HEK293T (cell line): ENCODE results near the gene RCOR2.

Source experiments
- CTCF ChIA-PET: fragments of 350-600 bp; formaldehyde crosslinking; extraction: SDS; loops from one replicate; lab custom pipeline; 2021; ENCODE audit warnings: antibody characterized with exemption, inconsistent platforms; lab: Yijun Ruan, JAX
- POLR2A ChIA-PET: fragments of 350-600 bp; formaldehyde crosslinking; extraction: SDS; loops from one replicate; lab custom pipeline; 2020; ENCODE audit warnings: antibody characterized with exemption, inconsistent platforms; lab: Yijun Ruan, JAX
- DNase-seq: peaks from one replicate; pipeline ENCODE4 v3.0.0; 2012; ENCODE audit warnings: mixed read lengths; ENCODE audit errors: extremely low spot score
- ARNT ChIP-seq: fragments of 450-650 bp; IDR thresholded peaks from 2 replicates; pipeline ENCODE4 v1.6.1; 2017; ENCODE audit warnings: mild to moderate bottlenecking
- BHLHE40 ChIP-seq: fragments of 450-650 bp; IDR thresholded peaks from 2 replicates; pipeline ENCODE4 v1.6.1; 2016; ENCODE audit warnings: mild to moderate bottlenecking, moderate library complexity, borderline replicate concordance
- CTBP1 ChIP-seq: fragments of 450-650 bp; IDR thresholded peaks from 2 replicates; pipeline ENCODE4 v1.6.1; 2016; ENCODE audit warnings: borderline replicate concordance
- ELF4 ChIP-seq: fragments of 450-650 bp; IDR thresholded peaks from 2 replicates; pipeline ENCODE4 v1.6.1; 2017; ENCODE audit warnings: antibody characterized with exemption
- FOXA1 ChIP-seq: fragments of 450-650 bp; IDR thresholded peaks from 2 replicates; pipeline ENCODE4 v1.6.1; 2016; ENCODE audit warnings: mild to moderate bottlenecking
- FOXK2 ChIP-seq: fragments of 450-650 bp; IDR thresholded peaks from 2 replicates; pipeline ENCODE4 v1.6.1; 2016; ENCODE audit warnings: mild to moderate bottlenecking
- FOXM1 ChIP-seq: fragments of 450-650 bp; IDR thresholded peaks from 2 replicates; pipeline ENCODE4 v1.6.1; 2017; ENCODE audit warnings: mild to moderate bottlenecking, borderline replicate concordance
- HDGF ChIP-seq: fragments of 450-650 bp; IDR thresholded peaks from 2 replicates; pipeline ENCODE4 v1.6.1; 2017; ENCODE audit warnings: antibody characterized with exemption, borderline replicate concordance
- L3MBTL2 ChIP-seq: fragments of 450-650 bp; conservative IDR thresholded peaks from 2 replicates; pipeline ENCODE4 v1.6.1; 2016; ENCODE audit warnings: mild to moderate bottlenecking
- LEF1 ChIP-seq: fragments of 450-650 bp; IDR thresholded peaks from 2 replicates; pipeline ENCODE4 v1.6.1; 2017; ENCODE audit warnings: mild to moderate bottlenecking, borderline replicate concordance
- NFRKB ChIP-seq: fragments of 450-650 bp; IDR thresholded peaks from 2 replicates; pipeline ENCODE4 v1.6.1; 2016; ENCODE audit warnings: mild to moderate bottlenecking, moderate library complexity
- SP1 ChIP-seq: fragments of 450-650 bp; IDR thresholded peaks from 2 replicates; pipeline ENCODE4 v1.6.1; 2017
- SUZ12 ChIP-seq: fragments of 450-650 bp; IDR thresholded peaks from 2 replicates; pipeline ENCODE4 v1.6.1; 2016; ENCODE audit warnings: mild to moderate bottlenecking
- TARDBP ChIP-seq: fragments of 450-650 bp; IDR thresholded peaks from 2 replicates; pipeline ENCODE4 v1.6.1; 2016
- ZNF384 ChIP-seq: fragments of 450-650 bp; IDR thresholded peaks from 2 replicates; pipeline ENCODE4 v1.6.1; 2016
- TF ChIP-seq, protein P1 (sequence below): fragments of 450-650 bp; IDR thresholded peaks from 2 replicates; pipeline ENCODE4 v1.6.1; 2016

RCOR2 gene

DNA sequence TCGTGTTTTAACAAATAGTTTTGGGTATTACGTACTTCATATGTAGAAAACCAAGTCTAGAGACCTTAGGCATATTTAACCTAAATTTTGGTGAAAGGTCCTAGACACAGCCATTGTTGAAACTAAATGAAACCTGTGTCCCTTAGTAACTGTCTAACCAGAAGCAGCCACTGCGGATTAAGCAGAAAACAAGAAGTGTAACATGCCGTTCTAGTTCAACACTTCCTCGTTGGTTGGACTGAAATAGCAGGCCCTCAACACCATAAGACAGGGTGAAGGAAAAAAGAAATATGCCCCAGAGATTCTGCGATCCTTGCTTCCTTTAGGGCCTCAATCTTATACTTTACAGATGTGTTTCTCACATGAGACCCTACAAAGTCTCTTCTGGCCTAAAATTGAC lies 23.8 kb upstream of the RCOR2 start:
- CTCF ChIA-PET, result no interaction called here
- no peak for TF ChIP-seq SP1
- TF ChIP-seq HDGF, result no peak
- TF ChIP-seq, protein P1, sequence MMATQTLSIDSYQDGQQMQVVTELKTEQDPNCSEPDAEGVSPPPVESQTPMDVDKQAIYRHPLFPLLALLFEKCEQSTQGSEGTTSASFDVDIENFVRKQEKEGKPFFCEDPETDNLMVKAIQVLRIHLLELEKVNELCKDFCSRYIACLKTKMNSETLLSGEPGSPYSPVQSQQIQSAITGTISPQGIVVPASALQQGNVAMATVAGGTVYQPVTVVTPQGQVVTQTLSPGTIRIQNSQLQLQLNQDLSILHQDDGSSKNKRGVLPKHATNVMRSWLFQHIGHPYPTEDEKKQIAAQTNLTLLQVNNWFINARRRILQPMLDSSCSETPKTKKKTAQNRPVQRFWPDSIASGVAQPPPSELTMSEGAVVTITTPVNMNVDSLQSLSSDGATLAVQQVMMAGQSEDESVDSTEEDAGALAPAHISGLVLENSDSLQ, result no peak
- no peak for TF ChIP-seq TARDBP
- no peak for TF ChIP-seq FOXM1
- TF ChIP-seq ARNT, result no peak
- TF ChIP-seq FOXA1, result no peak
- no peak for TF ChIP-seq L3MBTL2
- no peak for TF ChIP-seq NFRKB
- no peak for TF ChIP-seq CTBP1
- TF ChIP-seq FOXK2, result no peak
- TF ChIP-seq ZNF384, result no peak
- no peak for TF ChIP-seq ELF4
- no peak for TF ChIP-seq SUZ12
- no peak for TF ChIP-seq BHLHE40
- DNase-seq, result no peak
- POLR2A ChIA-PET, result no interaction called here

DNA sequence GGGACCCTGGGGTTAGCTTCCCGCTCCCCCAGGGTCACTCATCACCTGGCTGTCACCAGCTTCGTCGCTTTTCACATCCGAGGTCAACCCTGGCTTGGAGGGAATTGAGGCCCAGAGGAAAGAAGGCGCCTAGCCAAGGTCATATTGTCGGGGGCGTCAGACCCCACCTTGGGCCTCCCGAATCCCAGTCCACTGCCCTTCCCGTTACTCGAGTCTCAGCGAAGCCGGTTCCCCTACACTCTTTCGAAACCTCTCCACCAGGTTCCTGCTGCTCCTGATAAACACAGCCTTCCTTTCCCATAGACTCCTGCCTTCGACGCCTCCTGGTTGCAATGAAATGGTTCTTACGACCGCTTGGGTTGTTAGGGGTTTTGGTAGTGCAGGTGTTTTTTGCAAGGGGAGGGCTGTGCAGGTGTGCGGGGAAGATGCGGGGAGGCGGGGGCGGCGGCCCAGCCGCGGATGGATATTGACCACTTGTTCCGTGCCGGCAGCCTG lies 22.5 kb upstream of the RCOR2 start:
- no peak for DNase-seq
- ChIA-PET POLR2A (interaction anchor here (1.0 kb wide), 1 partner anchor 22 kb away, joined by 4 read pairs; the partner anchor contains the start of gene RCOR2), CTCF (no interaction called here)
- peak; percentile 43 for TF ChIP-seq L3MBTL2
- TF ChIP-seq, protein P1, result no peak

DNA sequence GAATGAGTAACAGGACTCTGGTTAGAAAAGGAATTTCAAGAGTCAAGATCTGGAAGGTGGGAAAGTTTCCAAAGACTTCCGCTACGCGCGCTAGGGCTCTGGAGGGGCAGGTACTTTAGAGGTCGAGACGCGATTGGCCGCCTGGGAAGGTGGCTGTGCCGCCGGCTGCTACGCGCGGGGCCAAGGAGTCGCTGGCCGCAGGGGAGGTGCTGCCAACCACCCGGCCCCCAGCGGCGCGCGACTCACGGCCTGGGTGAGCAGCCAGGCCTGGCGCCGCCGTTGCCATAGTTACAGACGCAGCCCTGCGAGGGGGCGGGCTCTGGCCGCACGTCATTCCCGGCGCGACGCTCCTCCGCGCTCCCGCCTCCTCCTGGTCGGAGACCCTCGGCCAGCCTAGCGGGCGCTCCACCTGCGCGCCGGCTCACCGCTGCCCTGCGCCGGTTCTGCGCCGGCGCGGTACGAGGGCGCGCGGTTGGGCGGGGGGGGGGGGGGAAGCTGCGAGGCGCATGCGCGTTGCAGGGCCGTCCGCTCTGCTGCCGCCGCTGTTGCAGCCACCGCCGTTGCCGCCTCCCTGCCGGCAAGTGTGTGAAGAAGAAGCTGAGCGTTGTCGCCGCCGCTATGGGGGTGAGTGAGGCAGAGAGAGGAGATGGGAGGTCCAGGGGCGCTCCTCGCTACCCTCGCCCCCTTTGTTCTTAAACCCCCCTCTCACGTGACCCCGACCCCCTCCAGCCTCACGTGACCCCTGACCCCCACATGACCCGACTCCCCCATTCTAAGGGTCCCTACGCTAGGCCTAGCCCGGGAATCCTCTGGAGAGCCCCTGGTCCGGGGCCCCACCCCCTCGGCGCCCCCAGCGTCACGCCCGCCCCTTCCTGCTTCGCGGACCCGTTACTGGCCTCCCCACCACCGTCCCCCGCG lies 21.8 kb upstream of the RCOR2 start, which contains the start of gene NAA40:
TSS of gene NAA40 (plus strand) at position 524 of the 918 bp plus-strand sequence. CDS start at position 619, 95 bp downstream.
- ChIA-PET CTCF (interaction anchor here (1.0 kb wide), 1 partner anchor 21 kb away, joined by 3 read pairs; the partner anchor contains the start of gene RCOR2), POLR2A (interaction anchor here (0.6 to 1.0 kb wide), 2 partner anchors 21 to 211 kb away, joined by 3 to 4 read pairs; partner anchors contain the start of gene RCOR2)
- DNase-seq, result peak; percentile 99
- TF ChIP-seq L3MBTL2 (peak; percentile 54; the same call in 1 of the 2 replicates), NFRKB (no peak)

DNA sequence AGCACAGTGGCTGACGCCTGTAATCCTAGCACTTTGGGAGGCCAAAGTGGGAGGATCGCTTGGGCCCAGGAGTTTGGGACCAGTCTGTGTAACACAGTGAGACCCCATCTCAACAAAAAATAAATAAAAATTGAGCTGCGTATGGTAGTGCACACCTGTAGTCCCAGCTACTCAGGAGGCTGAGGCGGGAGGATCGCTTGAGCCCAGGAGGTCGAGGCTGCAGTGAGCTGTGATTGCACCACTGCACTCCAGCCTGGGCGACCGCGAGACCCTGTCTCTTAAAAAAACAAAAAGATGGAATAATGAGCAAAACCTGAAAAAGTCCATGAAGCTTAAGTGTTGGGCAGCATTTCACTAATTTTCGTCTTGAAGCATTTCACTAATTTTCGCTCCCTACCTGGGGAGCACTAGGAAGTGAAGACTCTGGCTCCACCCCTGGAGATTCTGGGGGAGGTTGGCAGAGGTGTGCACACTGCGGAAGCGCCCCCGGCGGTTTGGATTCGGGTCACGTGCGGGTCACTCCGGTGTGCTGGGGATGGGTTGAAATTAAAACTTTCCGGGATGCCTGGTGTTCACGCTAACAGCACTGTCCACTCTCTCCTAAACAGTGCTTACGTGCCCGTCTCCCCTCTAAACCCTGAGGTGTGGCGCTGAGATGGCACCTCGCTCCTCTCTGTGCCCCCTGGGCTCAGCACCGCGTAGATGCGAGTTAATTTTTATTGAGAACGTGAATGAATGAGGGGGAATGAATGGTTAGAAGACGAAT lies 20.9 kb upstream of the RCOR2 start:
- no peak for TF ChIP-seq FOXM1
- TF ChIP-seq LEF1, result no peak
- no peak for TF ChIP-seq SUZ12
- peak; percentile 74; the same call in 1 of the 2 replicates for TF ChIP-seq L3MBTL2
- no peak for TF ChIP-seq NFRKB
- no peak for TF ChIP-seq FOXA1
- TF ChIP-seq, protein P1, result no peak
- no peak for TF ChIP-seq ARNT
- POLR2A ChIA-PET, result interaction anchor here (0.6 to 1.0 kb wide), 3 partner anchors 20 to 212 kb away, joined by 3 to 5 read pairs (median 4); partner anchors contain the start of gene RCOR2
- CTCF ChIA-PET, result interaction anchor here (0.6 to 1.0 kb wide), 3 partner anchors 16 to 30 kb away, joined by 3 read pairs; partner anchors contain the start of gene RCOR2
- no peak for DNase-seq

DNA sequence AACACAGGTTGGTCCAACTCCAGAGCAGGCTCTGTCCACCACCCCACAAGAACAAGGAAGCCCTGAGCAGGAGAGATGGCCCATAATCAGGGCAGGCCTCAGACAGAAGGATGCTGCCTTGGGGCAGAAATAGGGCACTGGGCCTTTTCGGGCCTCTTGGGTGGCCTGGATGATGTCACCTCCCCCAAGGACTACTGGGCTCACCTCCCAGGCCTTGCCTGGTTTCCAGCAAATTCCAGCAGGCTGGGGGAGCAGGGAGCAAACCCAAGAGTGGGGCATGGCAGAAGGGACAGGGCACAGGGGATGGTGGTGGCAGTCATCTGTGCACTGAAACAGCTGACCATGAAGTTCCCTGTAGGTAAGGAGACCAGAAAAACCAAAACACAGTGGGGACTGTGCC lies 16.5 kb upstream of the RCOR2 start:
- POLR2A ChIA-PET, result interaction anchor here (1.1 kb wide), 1 partner anchor 16 kb away, joined by 3 read pairs; the partner anchor contains the start of gene RCOR2
- DNase-seq, result no peak
- CTCF ChIA-PET, result interaction anchor here (2.0 kb wide), 1 partner anchor 12 kb away, joined by 9 read pairs; no protein-coding TSS in a partner anchor
- TF ChIP-seq CTBP1, result no peak
- TF ChIP-seq FOXM1, result no peak
- no peak for TF ChIP-seq HDGF
- TF ChIP-seq, protein P1, result no peak
- no peak for TF ChIP-seq L3MBTL2
- no peak for TF ChIP-seq ELF4
- TF ChIP-seq FOXA1, result no peak
- no peak for TF ChIP-seq NFRKB
- no peak for TF ChIP-seq SP1
- no peak for TF ChIP-seq ZNF384
- no peak for TF ChIP-seq TARDBP
- TF ChIP-seq FOXK2, result no peak
- no peak for TF ChIP-seq ARNT
- TF ChIP-seq BHLHE40, result no peak
- TF ChIP-seq SUZ12, result no peak
- TF ChIP-seq LEF1, result no peak
